Smooth muscle cell (in vitro differentiated cells): Measurements from ENCODE around the gene PDE6A. TPM values are rescaled to one million over a fixed set of nuclear protein-coding genes. Genes with fewer than 3 reads are reported as not detected.

Experiments used
- DNase-seq: peaks from one replicate; lab custom pipeline; 2025; ENCODE audit not compliant: unreplicated experiment; lab: John Stamatoyannopoulos, UW
- H2AFZ ChIP-seq: fragments of 200-600 bp; sonication (generic); 2 replicates; pipeline ENCODE4 v1.6.0; 2016; ENCODE audit warnings: antibody characterized with exemption, low read depth, mild to moderate bottlenecking
- H3F3A ChIP-seq: fragments of 200-600 bp; sonication (generic); 2 replicates; pipeline ENCODE4 v1.6.0; 2017; ENCODE audit warnings: antibody characterized with exemption, low read depth
- H3K27ac ChIP-seq: fragments of 200-600 bp; sonication (generic); 2 replicates; pipeline ENCODE4 v1.5.1; 2016; ENCODE audit warnings: low read depth, mild to moderate bottlenecking
- H3K27me3 ChIP-seq: fragments of 200-600 bp; sonication (generic); 2 replicates; pipeline ENCODE4 v1.6.1; 2016; ENCODE audit warnings: low read depth, mild to moderate bottlenecking
- H3K36me3 ChIP-seq: fragments of 200-600 bp; sonication (generic); 2 replicates; pipeline ENCODE4 v1.5.1; 2016; ENCODE audit warnings: low read depth
- H3K4me1 ChIP-seq: fragments of 200-600 bp; sonication (generic); 2 replicates; pipeline ENCODE4 v1.5.1; 2016; ENCODE audit warnings: low read depth
- H3K4me2 ChIP-seq: fragments of 200-600 bp; sonication (generic); 2 replicates; pipeline ENCODE4 v1.6.0; 2016; ENCODE audit warnings: mild to moderate bottlenecking
- H3K4me3 ChIP-seq: fragments of 200-600 bp; sonication (generic); 2 replicates; pipeline ENCODE4 v1.5.1; 2016; ENCODE audit warnings: mild to moderate bottlenecking
- H3K79me2 ChIP-seq: fragments of 200-600 bp; sonication (generic); 2 replicates; pipeline ENCODE4 v1.6.0; 2016; ENCODE audit warnings: low read depth, mild to moderate bottlenecking
- H3K9ac ChIP-seq: fragments of 200-600 bp; sonication (generic); 2 replicates; pipeline ENCODE4 v1.6.0; 2016; ENCODE audit warnings: low read depth
- H3K9me3 ChIP-seq: fragments of 200-600 bp; sonication (generic); replicated peaks from 2 replicates; pipeline ENCODE4 v1.5.1; 2016; ENCODE audit warnings: low read depth
- H4K20me1 ChIP-seq: fragments of 200-600 bp; sonication (generic); 2 replicates; pipeline ENCODE4 v1.6.0; 2016; ENCODE audit warnings: low read depth
- WGBS: methylation state at CpG from one replicate; pipeline ENCODE4 v1.1.7; 2016; ENCODE audit warnings: low lambda C conversion rate; 5-methylcytosine and 5-hydroxymethylcytosine counted together
- polyA plus RNA-seq: library from polyadenylated mRNA; unstranded; fragments of >200 nt; fragmentation: Nextera tagmentation; extraction: Ambion mirVana; gene quantifications from 2 replicates; pipeline ENCODE4 v1.2.1, GENCODE V29; 2016
- total RNA-seq: library from RNA; depleted of rRNA; stranded (reverse); fragments of >200 nt; gene quantifications from 2 replicates; pipeline ENCODE4 v1.2.3, GENCODE V29; 2014
- TF ChIP-seq, protein P1 (sequence below): fragments of 200-600 bp; sonication (generic); IDR thresholded peaks from 2 replicates; pipeline ENCODE4 v1.5.1; 2017; ENCODE audit warnings: borderline replicate concordance, mild to moderate bottlenecking, antibody characterized with exemption; ENCODE audit not compliant: insufficient read depth, poor library complexity, severe bottlenecking

Gene PDE6A
- total and polyA plus RNA-seq, 2 experiments from 2014 or later: 0.05 TPM; not detected in 1

DNA sequence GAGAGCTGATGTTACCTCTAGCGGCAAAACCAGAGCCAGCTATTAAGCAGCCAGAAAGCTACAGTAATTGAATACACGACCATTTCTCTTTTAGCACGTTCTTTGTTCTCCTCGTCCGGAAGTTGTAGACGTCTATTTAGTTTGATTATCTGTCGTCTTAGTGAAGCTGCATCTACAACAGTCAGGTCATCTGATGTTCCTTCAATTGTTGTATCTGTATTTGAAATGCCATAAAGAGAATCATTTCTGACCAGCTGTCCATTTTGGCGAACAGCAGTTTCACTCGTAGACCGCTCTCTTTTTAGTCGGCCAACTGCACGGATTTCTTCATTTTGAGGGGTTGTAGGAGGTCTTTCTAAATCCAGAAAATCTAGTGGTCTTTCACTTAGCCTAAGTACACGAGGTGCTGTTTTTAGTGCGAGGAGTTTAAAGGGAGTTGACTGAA, 12.6 kb downstream of the PDE6A start:
- 88% methylated on average over 14 of the region's 14 CpGs for WGBS

DNA sequence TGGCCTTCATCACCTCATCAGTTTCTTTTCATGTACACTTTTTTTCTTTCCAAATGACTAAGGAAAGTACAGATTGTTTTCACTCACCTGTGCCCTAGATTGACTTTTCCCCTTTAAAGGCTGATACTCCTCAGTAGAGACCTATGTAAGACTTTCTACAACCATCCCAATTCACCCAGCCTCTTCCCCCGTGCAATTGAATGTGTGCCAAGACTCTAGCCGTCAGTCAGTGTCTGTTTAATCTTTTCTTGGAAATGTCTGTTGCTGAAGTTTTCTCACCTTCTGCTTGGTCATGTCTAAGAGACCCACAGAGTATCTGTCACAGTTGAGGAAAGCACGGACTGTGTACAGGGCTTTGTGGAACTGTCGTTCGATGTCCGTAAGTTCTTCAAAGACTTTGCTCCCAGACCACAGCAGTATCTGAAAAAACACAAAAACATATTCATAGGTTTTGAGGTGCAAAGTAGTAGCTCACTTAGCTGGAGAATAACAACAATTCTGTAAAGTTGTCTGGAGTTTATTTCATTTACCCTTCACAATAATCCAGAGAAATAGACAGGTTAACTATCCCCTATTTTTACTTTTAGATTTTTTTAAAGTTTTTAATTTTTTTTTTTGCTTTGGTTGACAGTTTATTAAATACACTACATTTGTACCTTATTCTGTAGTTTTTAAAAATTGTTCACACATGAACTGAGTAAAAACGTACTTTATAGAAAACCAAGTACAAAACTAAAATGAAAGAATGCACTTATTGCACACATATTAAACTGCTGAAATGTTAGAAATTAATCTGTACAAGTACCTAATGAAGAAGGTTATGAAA, 13.6 kb downstream of the PDE6A start:
- H3K27ac ChIP-seq: no peak overlapping the region
- H3K9me3 ChIP-seq: no peaks in the 10 kb centered on the region
- H3K4me3 ChIP-seq: no peak overlapping the region
- WGBS: 75% methylated on average over 7 of the region's 7 CpGs
- no peaks in the 10 kb centered on the region for H4K20me1 ChIP-seq
- H3F3A ChIP-seq: no peaks in the 10 kb centered on the region
- H3K4me1 ChIP-seq: no peaks in the 10 kb centered on the region
- H3K27me3 ChIP-seq: no peaks in the 10 kb centered on the region
- TF ChIP-seq, protein P1, sequence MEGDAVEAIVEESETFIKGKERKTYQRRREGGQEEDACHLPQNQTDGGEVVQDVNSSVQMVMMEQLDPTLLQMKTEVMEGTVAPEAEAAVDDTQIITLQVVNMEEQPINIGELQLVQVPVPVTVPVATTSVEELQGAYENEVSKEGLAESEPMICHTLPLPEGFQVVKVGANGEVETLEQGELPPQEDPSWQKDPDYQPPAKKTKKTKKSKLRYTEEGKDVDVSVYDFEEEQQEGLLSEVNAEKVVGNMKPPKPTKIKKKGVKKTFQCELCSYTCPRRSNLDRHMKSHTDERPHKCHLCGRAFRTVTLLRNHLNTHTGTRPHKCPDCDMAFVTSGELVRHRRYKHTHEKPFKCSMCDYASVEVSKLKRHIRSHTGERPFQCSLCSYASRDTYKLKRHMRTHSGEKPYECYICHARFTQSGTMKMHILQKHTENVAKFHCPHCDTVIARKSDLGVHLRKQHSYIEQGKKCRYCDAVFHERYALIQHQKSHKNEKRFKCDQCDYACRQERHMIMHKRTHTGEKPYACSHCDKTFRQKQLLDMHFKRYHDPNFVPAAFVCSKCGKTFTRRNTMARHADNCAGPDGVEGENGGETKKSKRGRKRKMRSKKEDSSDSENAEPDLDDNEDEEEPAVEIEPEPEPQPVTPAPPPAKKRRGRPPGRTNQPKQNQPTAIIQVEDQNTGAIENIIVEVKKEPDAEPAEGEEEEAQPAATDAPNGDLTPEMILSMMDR: no peak
- no peaks in the 10 kb centered on the region for H3K36me3 ChIP-seq
- H3K9ac ChIP-seq: no peak overlapping the region
- DNase-seq: no peak
- H3K79me2 ChIP-seq: no peaks in the 10 kb centered on the region
- peak overlapping the region; percentile 13 for H2AFZ ChIP-seq
- H3K4me2 ChIP-seq: no peak overlapping the region

More for the DNA sequence above, 12.6 kb downstream of the PDE6A start:
- Histone ChIP-seq H3F3A (no peaks in the 10 kb centered on the region), H3K27ac (no peak overlapping the region), H4K20me1 (no peaks in the 10 kb centered on the region), H3K4me2 (no peak overlapping the region), H3K4me3 (no peak overlapping the region), H3K79me2 (no peaks in the 10 kb centered on the region), H3K36me3 (no peaks in the 10 kb centered on the region), H2AFZ (no peak overlapping the region), H3K27me3 (no peaks in the 10 kb centered on the region), H3K9ac (no peak overlapping the region), H3K4me1 (no peaks in the 10 kb centered on the region), H3K9me3 (no peaks in the 10 kb centered on the region)
- DNase-seq: no peak
- TF ChIP-seq, protein P1: no peak

GRCh38 chr5:149930043-149930748, 14.4 kb downstream of the PDE6A start:
- DNase-seq: no peak
- no peaks in the 10 kb centered on the region for H4K20me1 ChIP-seq
- no peaks in the 10 kb centered on the region for H3K27me3 ChIP-seq
- no peaks in the 10 kb centered on the region for H3F3A ChIP-seq
- WGBS: 73% methylated on average over 6 of the region's 6 CpGs
- TF ChIP-seq, protein P1: no peak
- no peak overlapping the region for H3K9ac ChIP-seq
- H3K36me3 ChIP-seq: no peaks in the 10 kb centered on the region
- no peaks in the 10 kb centered on the region for H3K4me1 ChIP-seq
- no peak overlapping the region for H3K27ac ChIP-seq
- no peaks in the 10 kb centered on the region for H3K9me3 ChIP-seq
- H2AFZ ChIP-seq: peak overlapping the region; percentile 13
- H3K4me3 ChIP-seq: no peak overlapping the region
- H3K79me2 ChIP-seq: no peaks in the 10 kb centered on the region
- H3K4me2 ChIP-seq: no peak overlapping the region
